HCT116 (cell line): ENCODE data around the gene ELMOD3.

ENCODE experiments used
- EZH2 ChIP-seq: fragments of 200-600 bp; sonication (generic); IDR thresholded peaks from 2 replicates; pipeline ENCODE4 v1.6.1; 2017; ENCODE audit warnings: antibody characterized with exemption, mixed run types
- POLR2A ChIP-seq: IDR thresholded peaks from 2 replicates; pipeline ENCODE4 v1.7.0; 2011; ENCODE audit warnings: borderline replicate concordance; ENCODE audit not compliant: insufficient read depth, insufficient read length; ENCODE audit errors: extremely low read depth
- POLR2AphosphoS5 ChIP-seq: IDR thresholded peaks from 2 replicates; pipeline ENCODE4 v1.6.1; 2011; ENCODE audit warnings: mild to moderate bottlenecking, low read depth, low read length, moderate library complexity
- RAD21 ChIP-seq: IDR thresholded peaks from 2 replicates; pipeline ENCODE4 v1.6.1; 2012; ENCODE audit warnings: low read depth, mild to moderate bottlenecking
- SIN3A ChIP-seq: IDR thresholded peaks from 2 replicates; pipeline ENCODE4 v1.6.1; 2012; ENCODE audit warnings: low read depth
- SP1 ChIP-seq: IDR thresholded peaks from 2 replicates; pipeline ENCODE4 v1.6.1; 2012; ENCODE audit warnings: low read depth
- ZNF274 ChIP-seq: fragments of 200-500 bp; sonication (Bioruptor generic); IDR thresholded peaks from 2 replicates; pipeline ENCODE4 v1.6.1; 2014; ENCODE audit warnings: mild to moderate bottlenecking, low read depth, low read length, inconsistent platforms
- TF ChIP-seq, protein P1 (sequence below), 3 experiments: fragments of 200-600 bp in 1 of 3; sonication (generic) in 1 of 3; IDR thresholded peaks in 2 of 3; conservative IDR thresholded peaks in 1 of 3; 2 replicates each; pipeline ENCODE4 v1.5.1; 2012 to 2017; ENCODE audit warnings: low read depth in 2 of 3, low read length in 2 of 3, antibody characterized with exemption in 1 of 3, borderline replicate concordance in 1 of 3, control low read depth in 1 of 3, mild to moderate bottlenecking in 1 of 3, mixed read lengths in 1 of 3, mixed run types in 1 of 3, moderate library complexity in 1 of 3; ENCODE audit not compliant: insufficient read depth in 1 of 3
- TF ChIP-seq, protein P2 (sequence below): IDR thresholded peaks from 2 replicates; pipeline ENCODE4 v1.6.1; 2012
- TF ChIP-seq, protein P3 (sequence below): IDR thresholded peaks from 2 replicates; pipeline ENCODE4 v1.6.1; 2012
- TF ChIP-seq, protein P4 (sequence below): IDR thresholded peaks from 2 replicates; pipeline ENCODE4 v1.6.1; 2012; ENCODE audit warnings: low read depth

DNA sequence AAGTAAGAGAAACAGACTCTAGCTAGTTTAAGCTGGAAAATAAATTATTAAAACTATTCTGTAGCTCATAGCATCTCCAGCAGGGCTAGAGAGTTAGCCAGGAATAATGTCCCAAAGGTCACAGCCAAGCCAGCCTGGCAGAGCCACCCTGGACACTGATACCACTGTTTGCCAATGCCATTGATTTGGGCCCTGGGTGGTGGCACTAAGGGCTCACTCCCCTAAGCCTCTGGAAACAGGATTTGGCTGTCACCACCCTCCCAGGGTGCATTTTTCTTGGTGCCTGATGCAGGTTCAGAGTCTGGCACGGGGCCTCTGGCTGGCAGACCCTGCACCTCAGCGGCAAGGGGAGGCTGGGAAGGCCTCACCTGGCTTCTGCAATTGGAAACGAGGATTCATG lies 71.0 kb downstream of the ELMOD3 start:
- TF ChIP-seq POLR2A: no peak
- TF ChIP-seq, protein P1, sequence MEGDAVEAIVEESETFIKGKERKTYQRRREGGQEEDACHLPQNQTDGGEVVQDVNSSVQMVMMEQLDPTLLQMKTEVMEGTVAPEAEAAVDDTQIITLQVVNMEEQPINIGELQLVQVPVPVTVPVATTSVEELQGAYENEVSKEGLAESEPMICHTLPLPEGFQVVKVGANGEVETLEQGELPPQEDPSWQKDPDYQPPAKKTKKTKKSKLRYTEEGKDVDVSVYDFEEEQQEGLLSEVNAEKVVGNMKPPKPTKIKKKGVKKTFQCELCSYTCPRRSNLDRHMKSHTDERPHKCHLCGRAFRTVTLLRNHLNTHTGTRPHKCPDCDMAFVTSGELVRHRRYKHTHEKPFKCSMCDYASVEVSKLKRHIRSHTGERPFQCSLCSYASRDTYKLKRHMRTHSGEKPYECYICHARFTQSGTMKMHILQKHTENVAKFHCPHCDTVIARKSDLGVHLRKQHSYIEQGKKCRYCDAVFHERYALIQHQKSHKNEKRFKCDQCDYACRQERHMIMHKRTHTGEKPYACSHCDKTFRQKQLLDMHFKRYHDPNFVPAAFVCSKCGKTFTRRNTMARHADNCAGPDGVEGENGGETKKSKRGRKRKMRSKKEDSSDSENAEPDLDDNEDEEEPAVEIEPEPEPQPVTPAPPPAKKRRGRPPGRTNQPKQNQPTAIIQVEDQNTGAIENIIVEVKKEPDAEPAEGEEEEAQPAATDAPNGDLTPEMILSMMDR (IDR thresholded peaks at IDR 0.05 in 2 of 3, conservative IDR thresholded peaks at IDR 0.05 in 1 of 3; ENCODE audit: borderline replicate concordance in 1 of 3, insufficient read depth in 1 of 3, low read depth in 2 of 3, low read length in 2 of 3): no peak
- TF ChIP-seq, protein P2, sequence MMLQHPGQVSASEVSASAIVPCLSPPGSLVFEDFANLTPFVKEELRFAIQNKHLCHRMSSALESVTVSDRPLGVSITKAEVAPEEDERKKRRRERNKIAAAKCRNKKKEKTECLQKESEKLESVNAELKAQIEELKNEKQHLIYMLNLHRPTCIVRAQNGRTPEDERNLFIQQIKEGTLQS: no peak
- TF ChIP-seq, protein P3, sequence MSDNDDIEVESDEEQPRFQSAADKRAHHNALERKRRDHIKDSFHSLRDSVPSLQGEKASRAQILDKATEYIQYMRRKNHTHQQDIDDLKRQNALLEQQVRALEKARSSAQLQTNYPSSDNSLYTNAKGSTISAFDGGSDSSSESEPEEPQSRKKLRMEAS: no peak
- TF ChIP-seq SIN3A: no peak
- no peak for TF ChIP-seq EZH2
- TF ChIP-seq ZNF274: no peak
- TF ChIP-seq, protein P4, sequence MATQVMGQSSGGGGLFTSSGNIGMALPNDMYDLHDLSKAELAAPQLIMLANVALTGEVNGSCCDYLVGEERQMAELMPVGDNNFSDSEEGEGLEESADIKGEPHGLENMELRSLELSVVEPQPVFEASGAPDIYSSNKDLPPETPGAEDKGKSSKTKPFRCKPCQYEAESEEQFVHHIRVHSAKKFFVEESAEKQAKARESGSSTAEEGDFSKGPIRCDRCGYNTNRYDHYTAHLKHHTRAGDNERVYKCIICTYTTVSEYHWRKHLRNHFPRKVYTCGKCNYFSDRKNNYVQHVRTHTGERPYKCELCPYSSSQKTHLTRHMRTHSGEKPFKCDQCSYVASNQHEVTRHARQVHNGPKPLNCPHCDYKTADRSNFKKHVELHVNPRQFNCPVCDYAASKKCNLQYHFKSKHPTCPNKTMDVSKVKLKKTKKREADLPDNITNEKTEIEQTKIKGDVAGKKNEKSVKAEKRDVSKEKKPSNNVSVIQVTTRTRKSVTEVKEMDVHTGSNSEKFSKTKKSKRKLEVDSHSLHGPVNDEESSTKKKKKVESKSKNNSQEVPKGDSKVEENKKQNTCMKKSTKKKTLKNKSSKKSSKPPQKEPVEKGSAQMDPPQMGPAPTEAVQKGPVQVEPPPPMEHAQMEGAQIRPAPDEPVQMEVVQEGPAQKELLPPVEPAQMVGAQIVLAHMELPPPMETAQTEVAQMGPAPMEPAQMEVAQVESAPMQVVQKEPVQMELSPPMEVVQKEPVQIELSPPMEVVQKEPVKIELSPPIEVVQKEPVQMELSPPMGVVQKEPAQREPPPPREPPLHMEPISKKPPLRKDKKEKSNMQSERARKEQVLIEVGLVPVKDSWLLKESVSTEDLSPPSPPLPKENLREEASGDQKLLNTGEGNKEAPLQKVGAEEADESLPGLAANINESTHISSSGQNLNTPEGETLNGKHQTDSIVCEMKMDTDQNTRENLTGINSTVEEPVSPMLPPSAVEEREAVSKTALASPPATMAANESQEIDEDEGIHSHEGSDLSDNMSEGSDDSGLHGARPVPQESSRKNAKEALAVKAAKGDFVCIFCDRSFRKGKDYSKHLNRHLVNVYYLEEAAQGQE: no peak
- no peak for TF ChIP-seq SP1
- TF ChIP-seq POLR2AphosphoS5: no peak
- no peak for TF ChIP-seq RAD21
